IMR-90 (cell line): ENCODE results near the gene GRIN2A.

ENCODE experiments used
- BHLHE40 ChIP-seq: fragments of 150-350 bp; IDR thresholded peaks from 2 replicates; pipeline ENCODE4 v1.6.1; 2016; ENCODE audit warnings: mild to moderate bottlenecking, low read depth, low read length
- CHD1 ChIP-seq: IDR thresholded peaks from 2 replicates; pipeline ENCODE4 v1.6.1; 2012; ENCODE audit warnings: low read depth, low read length, improper control_type of control experiment
- MAZ ChIP-seq: IDR thresholded peaks from 2 replicates; pipeline ENCODE4 v1.6.1; 2012; ENCODE audit warnings: low read depth, mild to moderate bottlenecking, low read length, improper control_type of control experiment, moderate library complexity, borderline replicate concordance
- MXI1 ChIP-seq: IDR thresholded peaks from 2 replicates; pipeline ENCODE4 v1.6.1; 2012; ENCODE audit warnings: low read depth, mild to moderate bottlenecking, low read length, moderate library complexity, borderline replicate concordance
- NFE2L2 ChIP-seq: fragments of 150-350 bp; IDR thresholded peaks from 2 replicates; pipeline ENCODE4 v1.6.1; 2016; ENCODE audit warnings: low read depth, mild to moderate bottlenecking, low read length
- POLR2A ChIP-seq: IDR thresholded peaks from 2 replicates; pipeline ENCODE4 v1.6.1; 2012; ENCODE audit warnings: mild to moderate bottlenecking, low read depth, low read length
- RAD21 ChIP-seq: IDR thresholded peaks from 2 replicates; pipeline ENCODE4 v1.6.1; 2012; ENCODE audit warnings: low read length, improper control_type of control experiment
- RCOR1 ChIP-seq: IDR thresholded peaks from 2 replicates; pipeline ENCODE4 v1.6.1; 2012; ENCODE audit warnings: mild to moderate bottlenecking, low read length, improper control_type of control experiment; ENCODE audit not compliant: insufficient replicate concordance
- RFX5 ChIP-seq: IDR thresholded peaks from 2 replicates; pipeline ENCODE4 v1.8.0; 2012; ENCODE audit warnings: low read depth, mild to moderate bottlenecking, low read length, moderate library complexity
- SMC3 ChIP-seq: fragments of 150-350 bp; IDR thresholded peaks from 2 replicates; pipeline ENCODE4 v1.6.1; 2016; ENCODE audit warnings: low read depth, mild to moderate bottlenecking, antibody characterized with exemption, low read length, moderate library complexity
- TF ChIP-seq, protein P1 (sequence below): conservative IDR thresholded peaks from 2 replicates; pipeline ENCODE4 v1.5.1; 2012; ENCODE audit warnings: mild to moderate bottlenecking, low read depth, low read length, improper control_type of control experiment

DNA sequence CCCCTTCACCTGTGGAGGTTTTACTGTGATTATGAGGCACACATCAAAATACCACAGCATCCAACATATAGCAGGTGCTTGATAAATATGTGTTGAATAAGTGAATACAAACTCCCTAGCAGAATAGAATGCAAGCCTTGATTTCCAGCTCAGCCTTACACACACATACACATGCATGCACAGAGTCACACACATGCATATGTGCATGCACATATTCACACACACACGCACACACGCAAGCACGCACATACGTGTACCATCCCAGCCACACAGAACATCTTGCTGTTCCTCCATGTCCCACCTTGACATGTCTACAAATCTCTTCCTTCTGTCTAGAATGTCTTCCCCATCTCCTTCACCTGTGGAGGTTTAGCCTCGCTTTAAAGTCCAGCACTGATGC, 160.1 kb downstream of the GRIN2A start:
- TF ChIP-seq, protein P1, sequence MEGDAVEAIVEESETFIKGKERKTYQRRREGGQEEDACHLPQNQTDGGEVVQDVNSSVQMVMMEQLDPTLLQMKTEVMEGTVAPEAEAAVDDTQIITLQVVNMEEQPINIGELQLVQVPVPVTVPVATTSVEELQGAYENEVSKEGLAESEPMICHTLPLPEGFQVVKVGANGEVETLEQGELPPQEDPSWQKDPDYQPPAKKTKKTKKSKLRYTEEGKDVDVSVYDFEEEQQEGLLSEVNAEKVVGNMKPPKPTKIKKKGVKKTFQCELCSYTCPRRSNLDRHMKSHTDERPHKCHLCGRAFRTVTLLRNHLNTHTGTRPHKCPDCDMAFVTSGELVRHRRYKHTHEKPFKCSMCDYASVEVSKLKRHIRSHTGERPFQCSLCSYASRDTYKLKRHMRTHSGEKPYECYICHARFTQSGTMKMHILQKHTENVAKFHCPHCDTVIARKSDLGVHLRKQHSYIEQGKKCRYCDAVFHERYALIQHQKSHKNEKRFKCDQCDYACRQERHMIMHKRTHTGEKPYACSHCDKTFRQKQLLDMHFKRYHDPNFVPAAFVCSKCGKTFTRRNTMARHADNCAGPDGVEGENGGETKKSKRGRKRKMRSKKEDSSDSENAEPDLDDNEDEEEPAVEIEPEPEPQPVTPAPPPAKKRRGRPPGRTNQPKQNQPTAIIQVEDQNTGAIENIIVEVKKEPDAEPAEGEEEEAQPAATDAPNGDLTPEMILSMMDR = no peak
- no peak for TF ChIP-seq POLR2A
- TF ChIP-seq BHLHE40 = no peak
- TF ChIP-seq SMC3 = no peak
- TF ChIP-seq CHD1 = no peak
- TF ChIP-seq MXI1 = no peak
- TF ChIP-seq RAD21 = no peak
- no peak for TF ChIP-seq RCOR1
- no peak for TF ChIP-seq NFE2L2
- no peak for TF ChIP-seq MAZ
- no peak for TF ChIP-seq RFX5
